Panc1 (cell line): ENCODE results near the gene SP4.

ENCODE experiments used
- POLR2AphosphoS5 ChIP-seq: IDR thresholded peaks from 2 replicates; pipeline ENCODE4 v1.6.1; 2012; ENCODE audit warnings: mild to moderate bottlenecking, low read depth, low read length, moderate library complexity
- TF ChIP-seq, protein P1 (sequence below): fragments of 450-650 bp; IDR thresholded peaks from 2 replicates; pipeline ENCODE4 v1.5.1; 2017; ENCODE audit warnings: mild to moderate bottlenecking

DNA sequence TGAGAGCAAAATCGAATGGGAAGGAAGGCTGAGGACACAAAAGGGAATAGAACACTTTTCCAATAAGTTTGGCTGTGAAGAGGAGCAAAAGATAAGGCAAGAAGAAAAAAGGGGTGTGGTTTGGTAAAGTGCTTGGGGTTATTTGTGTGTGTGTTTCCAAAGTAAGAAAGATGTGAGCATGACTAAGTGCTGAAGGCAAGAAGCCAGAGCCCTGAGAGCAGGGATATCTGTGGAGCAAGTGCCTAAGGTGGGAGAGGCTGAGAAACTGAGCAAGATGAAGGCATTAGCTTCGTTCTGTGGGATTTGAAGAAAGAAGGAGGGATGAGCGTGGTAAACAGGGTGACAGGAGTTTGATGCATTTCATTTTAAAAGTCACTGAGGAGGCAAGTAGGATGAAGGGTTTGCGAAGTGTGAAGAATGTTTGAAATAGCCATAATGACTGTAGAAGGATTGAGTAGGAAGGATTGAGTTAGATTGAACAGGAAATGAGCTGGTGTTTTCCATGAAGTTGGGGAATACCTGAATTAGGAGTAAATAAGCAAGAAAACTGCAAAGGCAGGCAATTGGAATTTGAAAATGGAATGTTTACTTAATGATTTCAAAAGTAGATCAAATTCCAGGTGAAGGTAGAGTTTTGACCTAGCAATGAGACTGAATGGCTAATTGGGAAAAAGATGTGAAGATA is 19.9 kb upstream of the SP4 start:
- TF ChIP-seq, protein P1, sequence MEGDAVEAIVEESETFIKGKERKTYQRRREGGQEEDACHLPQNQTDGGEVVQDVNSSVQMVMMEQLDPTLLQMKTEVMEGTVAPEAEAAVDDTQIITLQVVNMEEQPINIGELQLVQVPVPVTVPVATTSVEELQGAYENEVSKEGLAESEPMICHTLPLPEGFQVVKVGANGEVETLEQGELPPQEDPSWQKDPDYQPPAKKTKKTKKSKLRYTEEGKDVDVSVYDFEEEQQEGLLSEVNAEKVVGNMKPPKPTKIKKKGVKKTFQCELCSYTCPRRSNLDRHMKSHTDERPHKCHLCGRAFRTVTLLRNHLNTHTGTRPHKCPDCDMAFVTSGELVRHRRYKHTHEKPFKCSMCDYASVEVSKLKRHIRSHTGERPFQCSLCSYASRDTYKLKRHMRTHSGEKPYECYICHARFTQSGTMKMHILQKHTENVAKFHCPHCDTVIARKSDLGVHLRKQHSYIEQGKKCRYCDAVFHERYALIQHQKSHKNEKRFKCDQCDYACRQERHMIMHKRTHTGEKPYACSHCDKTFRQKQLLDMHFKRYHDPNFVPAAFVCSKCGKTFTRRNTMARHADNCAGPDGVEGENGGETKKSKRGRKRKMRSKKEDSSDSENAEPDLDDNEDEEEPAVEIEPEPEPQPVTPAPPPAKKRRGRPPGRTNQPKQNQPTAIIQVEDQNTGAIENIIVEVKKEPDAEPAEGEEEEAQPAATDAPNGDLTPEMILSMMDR = no peak
- TF ChIP-seq POLR2AphosphoS5 = no peak
